B cell (primary cell): ENCODE measurements around the gene MMP21. TPM values are rescaled to one million over a fixed set of nuclear protein-coding genes. Genes with fewer than 3 reads are reported as not detected.

ENCODE experiments used
- ATAC-seq: fragments of 200-7000 bp; cut with Tn5 transposase; one replicate; pipeline ENCODE4 v1.10.0; 2021; ENCODE audit warnings: low read depth, mild to moderate bottlenecking, moderate number of reproducible peaks, moderate library complexity
- CTCF ChIA-PET: fragments of 350-600 bp; sonication (Branson Sonifier 250); formaldehyde crosslinking; loops from one replicate; lab custom pipeline; 2021; ENCODE audit warnings: antibody characterized with exemption, inconsistent platforms; lab: Charles Lee
- POLR2A ChIA-PET: fragments of 350-600 bp; sonication (Branson Sonifier 250); formaldehyde crosslinking; loops from one replicate; lab custom pipeline; 2021; ENCODE audit warnings: antibody characterized with exemption; lab: Charles Lee
- DNase-seq: peaks from one replicate; pipeline ENCODE4 v3.0.0; 2013
- H2AFZ ChIP-seq: 2 replicates; pipeline ENCODE4 v1.6.1; 2012; ENCODE audit warnings: mild to moderate bottlenecking, low read depth, low read length; ENCODE audit not compliant: insufficient read depth, poor library complexity, severe bottlenecking
- H3K27ac ChIP-seq, 2 donors: 1 replicate in 1 of 2; 2 replicates in 1 of 2; pipeline ENCODE4 v1.5.1; 2012 to 2013; ENCODE audit warnings: low read length in 2 of 2, mild to moderate bottlenecking in 2 of 2, moderate library complexity in 1 of 2
- H3K27me3 ChIP-seq, 4 experiments: fragments of 200-600 bp in 1 of 4; sonication (generic) in 1 of 4; replicated peaks in 1 of 4; 1 replicate in 2 of 4; 2 replicates in 2 of 4; pipeline versions ENCODE4 v1.6.1 to v1.7.0; 2013 to 2016; ENCODE audit warnings: low read length in 3 of 4, mild to moderate bottlenecking in 2 of 4, mixed read lengths in 1 of 4, moderate library complexity in 1 of 4; ENCODE audit not compliant: insufficient read depth in 4 of 4, control insufficient read depth in 3 of 4; ENCODE audit errors: control extremely low read depth in 1 of 4
- H3K36me3 ChIP-seq, 2 experiments: replicated peaks in 1 of 2; 1 replicate in 1 of 2; 2 replicates in 1 of 2; pipeline versions ENCODE4 v1.6.1 to v1.7.1; 2013; ENCODE audit warnings: low read length in 1 of 2; ENCODE audit not compliant: insufficient read depth in 2 of 2, control insufficient read depth in 1 of 2; ENCODE audit errors: control extremely low read depth in 1 of 2, extremely low read depth in 1 of 2
- H3K4me1 ChIP-seq, 2 donors: fragments of 200-600 bp in 1 of 2; sonication (generic) in 1 of 2; 1 replicate in 1 of 2; 2 replicates in 1 of 2; pipeline versions ENCODE4 v1.5.1 to v1.6.1; 2013 to 2017; ENCODE audit warnings: low read length in 2 of 2; ENCODE audit not compliant: control insufficient read depth in 2 of 2, insufficient read depth in 2 of 2
- H3K4me2 ChIP-seq: replicated peaks from 2 replicates; pipeline ENCODE3; 2012; ENCODE audit warnings: mild to moderate bottlenecking, low read depth, low read length; ENCODE audit not compliant: poor library complexity, severe bottlenecking
- H3K4me3 ChIP-seq, 5 experiments: fragments of 200-600 bp in 1 of 5; sonication (generic) in 1 of 5; 1 replicate in 3 of 5; 2 replicates in 2 of 5; pipeline versions ENCODE4 v1.5.1 to v1.7.0; 2011 to 2016; ENCODE audit warnings: low read length in 4 of 5, mild to moderate bottlenecking in 4 of 5, low read depth in 2 of 5, control low read depth in 1 of 5, moderate library complexity in 1 of 5; ENCODE audit not compliant: insufficient read depth in 1 of 5; ENCODE audit errors: control extremely low read depth in 1 of 5, extremely low read depth in 1 of 5
- H3K79me2 ChIP-seq: fragments of 200-600 bp; sonication (generic); one replicate; pipeline ENCODE4 v1.6.0; 2016; ENCODE audit warnings: low read length; ENCODE audit not compliant: control insufficient read depth, insufficient read depth
- H3K9ac ChIP-seq: fragments of 200-600 bp; sonication (generic); 2 replicates; pipeline ENCODE4 v1.6.1; 2017; ENCODE audit warnings: mild to moderate bottlenecking, low read length, moderate library complexity
- H3K9me3 ChIP-seq, 3 donors: one replicate each; pipeline versions ENCODE4 v1.6.1 to v1.7.1; 2013; ENCODE audit warnings: low read length in 2 of 3; ENCODE audit not compliant: control insufficient read depth in 2 of 3, insufficient read depth in 1 of 3; ENCODE audit errors: control extremely low read depth in 1 of 3
- H4K20me1 ChIP-seq: 2 replicates; pipeline ENCODE4 v1.6.0; 2012; ENCODE audit warnings: mild to moderate bottlenecking, low read length; ENCODE audit not compliant: insufficient read depth, control insufficient read depth, poor library complexity, severe bottlenecking
- H3K27ac Mint-ChIP-seq: one replicate; pipeline ENCODE4 v1.8.0; 2021; ENCODE audit warnings: mixed read lengths
- H3K27me3 Mint-ChIP-seq: one replicate; pipeline ENCODE4 v1.8.0; 2021; ENCODE audit warnings: mixed read lengths
- H3K4me1 Mint-ChIP-seq: one replicate; pipeline ENCODE4 v1.8.0; 2021; ENCODE audit warnings: mixed read lengths
- H3K4me3 Mint-ChIP-seq: one replicate; pipeline ENCODE4 v1.8.0; 2021; ENCODE audit warnings: mixed read lengths
- H3K9me3 Mint-ChIP-seq: one replicate; pipeline ENCODE4 v1.8.0; 2022; ENCODE audit warnings: mixed read lengths; ENCODE audit not compliant: insufficient read depth
- CTCF ChIP-seq: fragments of 200-600 bp; IDR thresholded peaks from one replicate; pipeline ENCODE4 v1.8.0; 2022; ENCODE audit warnings: antibody characterized with exemption, mild to moderate bottlenecking
- EZH2 ChIP-seq: IDR thresholded peaks from 2 replicates; pipeline ENCODE4 v1.6.1; 2012; ENCODE audit warnings: borderline replicate concordance, low read depth, mild to moderate bottlenecking, moderate library complexity, low read length; ENCODE audit not compliant: insufficient read depth, poor library complexity, severe bottlenecking
- WGBS: methylation state at CpG from one replicate; pipeline ENCODE4 v1.1.5; 2013; ENCODE audit warnings: missing lambda C conversion rate; ENCODE audit not compliant: insufficient coverage; 5-methylcytosine and 5-hydroxymethylcytosine counted together
- intact Hi-C: fragments of 100-400 bp; cut with micrococcal nuclease; formaldehyde crosslinking; loops from one replicate; pipeline ENCODE4 v1.10.0; 2022
- polyA plus RNA-seq: library from polyadenylated mRNA; depleted of rRNA; stranded (reverse); fragments of >200 nt; gene quantifications from 2 replicates; pipeline ENCODE4 v1.2.3, GENCODE V29; 2012
- total RNA-seq, 2 donors: library from RNA; stranded (reverse); fragments of 120-200 nt in 1 of 2; gene quantifications; 1 replicate in 1 of 2; 2 replicates in 1 of 2; pipeline versions ENCODE4 v1.2.3 to v1.2.4, GENCODE V29; 2013 to 2022

Gene MMP21
- total and polyA plus RNA-seq, 2 donors (not counting 1 experiment from before 2014, with no cell fraction given), result 0.15 to 0.18 TPM

- Mint-ChIP-seq H3K4me3 (no peak overlapping the region), H3K4me1 (peaks cover 4% of the 10 kb centered on the region), H3K9me3 (no peaks in the 10 kb centered on the region), H3K27ac (no peak overlapping the region), H3K27me3 (no peaks in the 10 kb centered on the region)
- ATAC-seq (no peak), DNase-seq (no peak)
- ChIA-PET CTCF (no interaction called here), POLR2A (no interaction called here)
- Histone ChIP-seq H3K36me3 (peaks cover 37 to 87% of the 10 kb centered on the region in 2 experiments), H3K4me3 (no peak overlapping the region), H3K9ac (no peak overlapping the region), H3K79me2 (peaks cover under 1% of the 10 kb centered on the region), H3K9me3 (no peaks in the 10 kb centered on the region), H3K27me3 (no peaks in the 10 kb centered on the region), H4K20me1 (peaks cover 4% of the 10 kb centered on the region), H3K27ac (no peak overlapping the region), H3K4me1 (no peaks in the 10 kb centered on the region), H3K4me2 (no peak overlapping the region), H2AFZ (no peak overlapping the region)
- 97% methylated on average over 4 of the region's 7 CpGs for WGBS
- TF ChIP-seq CTCF (no peak), EZH2 (no peak)
- intact Hi-C loops, result no loop called here
These were observed 48.7 kb downstream of the MMP21 start for GRCh38 chr10:125726914-125727313.

- Histone ChIP-seq H3K36me3 (peaks cover 12 to 57% of the 10 kb centered on the region in 2 experiments), H2AFZ (no peak overlapping the region), H3K4me1 (peaks cover 17% of the 10 kb centered on the region in 2 donors), H3K4me2 (no peak overlapping the region), H3K4me3 (no peak overlapping the region), H3K27ac (no peak overlapping the region), H3K9me3 (peaks cover 0 to 5% (median 0%) of the 10 kb centered on the region in 3 donors), H3K79me2 (peaks cover 22% of the 10 kb centered on the region), H3K27me3 (no peaks in the 10 kb centered on the region), H3K9ac (no peak overlapping the region), H4K20me1 (peaks cover 4% of the 10 kb centered on the region)
- no CpG with 5 or more reads among the region's 1 CpG for WGBS
- Mint-ChIP-seq H3K27ac (no peak overlapping the region), H3K27me3 (no peaks in the 10 kb centered on the region), H3K4me3 (no peak overlapping the region), H3K4me1 (peaks cover 30% of the 10 kb centered on the region), H3K9me3 (no peaks in the 10 kb centered on the region)
- CTCF ChIA-PET, result no interaction called here
- intact Hi-C loops, result no loop called here
- POLR2A ChIA-PET, result no interaction called here
- TF ChIP-seq EZH2 (no peak), CTCF (no peak)
- DNase-seq, result no peak
- no peak for ATAC-seq
These were observed 52.8 kb downstream of the MMP21 start for GRCh38 chr10:125722811-125723210.
